ENCODE results near the gene TAF1B. TPM values are rescaled to one million over a fixed set of nuclear protein-coding genes. Genes with fewer than 3 reads are reported as not detected.

Gene TAF1B
- total and polyA plus RNA-seq, 2 donors (not counting 3 experiments of a cell fraction or from before 2014, with no cell fraction given) = 6.3 to 29.4 TPM

DNA sequence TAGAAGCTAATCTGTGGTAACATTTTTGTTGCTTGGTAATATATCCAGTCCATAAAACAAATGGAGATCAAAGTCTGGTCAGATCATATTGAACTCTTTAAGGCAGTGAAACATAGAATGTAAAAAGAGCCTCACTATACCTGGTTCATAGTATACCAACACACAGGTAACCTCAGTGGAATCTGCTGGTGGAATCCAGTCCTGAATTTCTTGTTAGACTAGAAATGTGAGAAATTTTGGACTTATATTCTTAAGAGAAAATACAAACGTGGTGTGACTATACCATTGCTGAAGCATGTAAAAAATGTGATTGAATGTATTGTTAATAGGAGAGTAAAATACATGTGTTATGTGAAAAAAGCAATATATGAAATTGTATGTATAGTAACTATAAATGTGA is 62.1 kb downstream of the TAF1B start:
- dilution Hi-C loops (cut with MboI; ENCODE audit: extremely low pct_ligation_motif_present, low sequenced_read_pairs) (no loop called here), intact Hi-C loops (cut with micrococcal nuclease) (no loop called here)
- Histone ChIP-seq H3K4me2 (ENCODE audit: insufficient read depth, low read length) (no peak overlapping the region), H4K20me1 (replicated peaks; ENCODE audit: control insufficient read depth, extremely low read depth, insufficient read depth, low read length) (no peaks in the 10 kb centered on the region), H3K9me1 (replicated peaks; ENCODE audit: control insufficient read depth, extremely low read depth, insufficient read depth, low read length) (no peaks in the 10 kb centered on the region), H3K79me2 (ENCODE audit: control insufficient read depth, insufficient read depth, low read length) (no peaks in the 10 kb centered on the region), H3K27ac (ENCODE audit: insufficient read depth, low read depth, low read length) (no peak overlapping the region), H3K9ac (replicated peaks; ENCODE audit: extremely low read depth, insufficient read depth, low read length) (no peak overlapping the region), H3K4me1 (ENCODE audit: control insufficient read depth, extremely low read depth, insufficient read depth, low read length) (no peaks in the 10 kb centered on the region), H2AFZ (ENCODE audit: low read depth, low read length) (no peak overlapping the region), H3K27me3 (ENCODE audit: control insufficient read depth in 2 of 2, insufficient read depth in 2 of 2, low read length in 2 of 2) (no peaks in the 10 kb centered on the region), H3K4me3 (replicated peaks in 1 of 3; ENCODE audit: insufficient read depth in 1 of 3, low read depth in 1 of 3, low read length in 3 of 3) (no peak overlapping the region), H3K9me3 (replicated peaks; ENCODE audit: control insufficient read depth, insufficient read depth, low read length) (no peaks in the 10 kb centered on the region), H3K36me3 (ENCODE audit: control insufficient read depth in 2 of 2, extremely low read depth in 1 of 2, insufficient read depth in 2 of 2, low read length in 2 of 2) (no peaks in the 10 kb centered on the region)
- DNase-seq (ENCODE audit: low read depth, low spot score) = no peak
- POLR2A ChIA-PET = no interaction called here
- TF ChIP-seq MYC (IDR thresholded peaks at IDR 0.05; ENCODE audit: low read depth, low read length) (no peak), POLR2AphosphoS5 (IDR thresholded peaks at IDR 0.05; ENCODE audit: insufficient read depth, low read depth, low read length) (no peak), POLR2A (IDR thresholded peaks at IDR 0.05; ENCODE audit: low read depth, low read length) (no peak), FOS (IDR thresholded peaks at IDR 0.05; ENCODE audit: borderline replicate concordance, insufficient read depth, low read length) (no peak)
- TF ChIP-seq, protein P1, sequence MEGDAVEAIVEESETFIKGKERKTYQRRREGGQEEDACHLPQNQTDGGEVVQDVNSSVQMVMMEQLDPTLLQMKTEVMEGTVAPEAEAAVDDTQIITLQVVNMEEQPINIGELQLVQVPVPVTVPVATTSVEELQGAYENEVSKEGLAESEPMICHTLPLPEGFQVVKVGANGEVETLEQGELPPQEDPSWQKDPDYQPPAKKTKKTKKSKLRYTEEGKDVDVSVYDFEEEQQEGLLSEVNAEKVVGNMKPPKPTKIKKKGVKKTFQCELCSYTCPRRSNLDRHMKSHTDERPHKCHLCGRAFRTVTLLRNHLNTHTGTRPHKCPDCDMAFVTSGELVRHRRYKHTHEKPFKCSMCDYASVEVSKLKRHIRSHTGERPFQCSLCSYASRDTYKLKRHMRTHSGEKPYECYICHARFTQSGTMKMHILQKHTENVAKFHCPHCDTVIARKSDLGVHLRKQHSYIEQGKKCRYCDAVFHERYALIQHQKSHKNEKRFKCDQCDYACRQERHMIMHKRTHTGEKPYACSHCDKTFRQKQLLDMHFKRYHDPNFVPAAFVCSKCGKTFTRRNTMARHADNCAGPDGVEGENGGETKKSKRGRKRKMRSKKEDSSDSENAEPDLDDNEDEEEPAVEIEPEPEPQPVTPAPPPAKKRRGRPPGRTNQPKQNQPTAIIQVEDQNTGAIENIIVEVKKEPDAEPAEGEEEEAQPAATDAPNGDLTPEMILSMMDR (IDR thresholded peaks at IDR 0.05; ENCODE audit: extremely low read depth in 1 of 2, insufficient read depth in 1 of 2, low read depth in 1 of 2, low read length in 2 of 2) = no peak
- BruUV-seq (replicated peaks) = no TSS peak
- FAIRE-seq = no peak
- CTCF ChIA-PET = interaction anchor here (1.4 kb wide), 1 partner anchor 10 kb away, joined by 8 read pairs; no protein-coding TSS in a partner anchor

DNA sequence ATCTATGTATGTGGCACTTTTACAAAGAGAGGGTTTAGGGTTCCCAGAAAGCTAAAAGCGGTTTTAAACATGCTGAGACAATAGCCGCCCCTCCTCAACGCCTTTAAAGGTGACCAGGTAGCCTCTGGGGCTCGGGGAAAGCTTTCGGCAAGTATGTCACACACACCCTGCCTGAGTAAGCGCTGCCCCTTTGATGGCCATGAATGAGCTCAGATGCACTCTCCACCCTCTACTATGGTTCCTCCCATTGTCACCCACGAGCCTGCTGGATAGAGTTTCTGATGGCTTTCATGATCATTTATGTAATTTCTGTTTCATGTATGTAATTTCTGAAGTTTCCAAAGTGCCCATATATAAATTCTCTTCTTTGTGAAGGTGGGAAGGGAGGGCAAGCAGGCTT is 64.1 kb downstream of the TAF1B start:
- Histone ChIP-seq H3K79me2 (ENCODE audit: control insufficient read depth, insufficient read depth, low read length) (no peaks in the 10 kb centered on the region), H3K9me3 (replicated peaks; ENCODE audit: control insufficient read depth, insufficient read depth, low read length) (no peaks in the 10 kb centered on the region), H3K36me3 (ENCODE audit: control insufficient read depth in 2 of 2, extremely low read depth in 1 of 2, insufficient read depth in 2 of 2, low read length in 2 of 2) (no peaks in the 10 kb centered on the region), H3K4me3 (replicated peaks in 1 of 3; ENCODE audit: insufficient read depth in 1 of 3, low read depth in 1 of 3, low read length in 3 of 3) (no peak overlapping the region), H2AFZ (ENCODE audit: low read depth, low read length) (no peak overlapping the region), H3K27ac (ENCODE audit: insufficient read depth, low read depth, low read length) (no peak overlapping the region), H3K9me1 (replicated peaks; ENCODE audit: control insufficient read depth, extremely low read depth, insufficient read depth, low read length) (no peaks in the 10 kb centered on the region), H3K9ac (replicated peaks; ENCODE audit: extremely low read depth, insufficient read depth, low read length) (no peak overlapping the region), H3K4me1 (ENCODE audit: control insufficient read depth, extremely low read depth, insufficient read depth, low read length) (no peaks in the 10 kb centered on the region), H3K4me2 (ENCODE audit: insufficient read depth, low read length) (no peak overlapping the region), H4K20me1 (replicated peaks; ENCODE audit: control insufficient read depth, extremely low read depth, insufficient read depth, low read length) (no peaks in the 10 kb centered on the region), H3K27me3 (ENCODE audit: control insufficient read depth in 2 of 2, insufficient read depth in 2 of 2, low read length in 2 of 2) (no peaks in the 10 kb centered on the region)
- FAIRE-seq (no peak), DNase-seq (ENCODE audit: low read depth, low spot score) (no peak)
- intact Hi-C loops (cut with micrococcal nuclease) (no loop called here), dilution Hi-C loops (cut with MboI; ENCODE audit: extremely low pct_ligation_motif_present, low sequenced_read_pairs) (no loop called here)
- ChIA-PET POLR2A (no interaction called here), CTCF (interaction anchor here (0.8 to 1.4 kb wide), 2 partner anchors 77 to 95 kb away, joined by 3 to 4 read pairs; no protein-coding TSS in a partner anchor)
- no TSS peak for BruUV-seq (replicated peaks)
- no peak for TF ChIP-seq POLR2AphosphoS5 (IDR thresholded peaks at IDR 0.05; ENCODE audit: insufficient read depth, low read depth, low read length)
- TF ChIP-seq, protein P2, sequence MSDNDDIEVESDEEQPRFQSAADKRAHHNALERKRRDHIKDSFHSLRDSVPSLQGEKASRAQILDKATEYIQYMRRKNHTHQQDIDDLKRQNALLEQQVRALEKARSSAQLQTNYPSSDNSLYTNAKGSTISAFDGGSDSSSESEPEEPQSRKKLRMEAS (IDR thresholded peaks at IDR 0.05; ENCODE audit: insufficient read depth, insufficient read length) = no peak
- TF ChIP-seq EZH2 (IDR thresholded peaks at IDR 0.05; ENCODE audit: borderline replicate concordance, low read depth, low read length, severe bottlenecking) = no peak
- no peak for TF ChIP-seq POLR2A (IDR thresholded peaks at IDR 0.05; ENCODE audit: low read depth, low read length)
- no peak for TF ChIP-seq FOS (IDR thresholded peaks at IDR 0.05; ENCODE audit: borderline replicate concordance, insufficient read depth, low read length)
- no peak for TF ChIP-seq GATA2 (IDR thresholded peaks at IDR 0.05; ENCODE audit: insufficient read depth, insufficient read length, low read depth, low read length)
- TF ChIP-seq JUN (IDR thresholded peaks at IDR 0.05; ENCODE audit: borderline replicate concordance, insufficient read depth, insufficient read length, low read depth) = no peak

All from endothelial cell of umbilical vein (primary cell).